Measurements from ENCODE around the gene PPM1L. TPM values are rescaled to one million over a fixed set of nuclear protein-coding genes. Genes with fewer than 3 reads are reported as not detected.

The PPM1L gene
- polyA plus RNA-seq, 10 donors: 6.8 to 13.2 (median 10.4) TPM

DNA sequence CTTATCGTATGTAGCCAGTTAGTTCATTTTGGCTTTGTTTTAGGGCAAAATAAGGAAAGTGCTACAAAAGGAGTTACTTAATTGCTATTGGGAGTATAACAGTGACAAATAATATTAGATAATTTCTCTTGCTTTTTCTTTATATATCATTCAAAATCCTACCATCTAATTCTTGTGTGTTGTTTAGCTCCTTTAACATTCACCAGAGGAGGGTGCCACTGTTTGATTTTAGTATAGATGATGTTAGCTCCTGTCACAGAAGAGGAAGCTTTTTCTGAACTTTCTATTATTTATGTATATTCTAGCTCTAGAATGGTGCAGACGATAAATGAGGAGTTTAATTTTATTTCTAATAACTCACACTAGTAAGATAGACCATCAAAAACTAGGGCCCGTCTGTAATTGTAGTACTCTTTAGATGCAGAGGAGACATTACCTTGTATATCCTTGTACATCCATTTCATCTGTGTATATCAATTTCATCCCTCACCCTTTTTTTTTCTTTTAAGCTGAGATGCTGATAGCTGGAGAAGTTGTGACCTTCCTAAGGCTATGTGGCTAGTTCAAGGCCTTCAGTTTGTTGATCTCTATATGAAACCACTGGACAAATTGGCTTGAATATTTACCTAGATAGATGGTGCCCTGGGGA, 3.0 kb downstream of the PPM1L start:
- DNase-seq: no peak

DNA sequence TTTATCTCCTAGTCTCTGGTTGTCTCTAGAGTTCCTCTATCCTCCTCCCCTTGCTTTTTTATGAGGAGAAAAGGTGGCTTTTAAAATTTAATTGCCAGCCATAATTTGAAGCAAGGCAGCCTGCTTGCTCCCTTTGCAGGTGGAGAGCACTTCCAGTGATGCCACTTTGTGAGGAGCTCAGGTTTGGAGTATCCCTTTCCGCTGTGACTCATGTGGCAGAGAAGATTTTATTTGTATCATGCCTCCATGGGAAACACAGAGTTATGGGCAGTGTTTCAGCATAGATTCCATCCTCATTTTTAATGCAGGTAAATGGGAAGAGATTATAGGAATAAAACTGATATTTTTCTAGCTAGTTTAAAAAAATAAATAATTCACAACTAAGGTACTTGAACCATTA, 7.0 kb downstream of the PPM1L start:
- no peak for DNase-seq

- DNase-seq: no peak
Measured at GRCh38 chr3:160765211-160765610, 9.2 kb downstream of the PPM1L start.

DNA sequence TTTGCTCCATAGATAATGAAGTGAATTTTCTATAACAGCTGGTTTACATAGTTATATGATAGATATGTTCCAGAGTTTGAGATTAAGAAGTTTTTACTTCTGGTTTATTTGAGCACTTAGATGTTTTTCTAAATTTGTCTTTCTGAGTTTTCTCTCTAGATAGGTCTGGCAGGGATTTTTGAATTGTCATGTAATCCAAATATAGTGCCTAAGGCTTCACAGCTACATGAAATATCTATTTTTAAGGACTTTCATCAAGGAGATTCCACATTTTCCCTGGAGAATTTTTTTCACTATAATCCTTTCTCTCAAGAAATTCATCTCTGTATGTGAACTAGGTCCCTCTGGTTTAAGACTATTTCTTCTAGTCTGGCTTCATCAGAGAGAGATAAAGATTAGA, 12.0 kb downstream of the PPM1L start:
- DNase-seq: no peak

DNA sequence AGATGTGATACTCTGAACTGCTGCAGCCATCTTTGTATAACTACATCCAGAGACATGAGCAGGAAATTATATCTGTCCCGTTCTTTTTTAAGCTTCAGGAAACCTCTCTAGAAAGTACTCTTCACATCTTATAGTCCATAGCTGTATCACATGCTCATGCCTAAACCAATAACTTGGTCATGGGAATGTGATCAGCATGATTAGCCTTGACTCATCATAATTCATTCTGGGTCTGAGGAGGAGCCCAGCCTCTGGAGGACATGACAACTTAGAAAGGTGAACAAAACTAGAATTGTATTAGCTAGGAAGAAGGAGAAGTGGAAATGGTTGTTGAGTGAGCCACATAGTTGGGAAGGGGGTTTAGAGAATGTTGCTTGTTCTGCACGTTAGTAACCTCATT, 12.9 kb downstream of the PPM1L start:
- DNase-seq: no peak

DNA sequence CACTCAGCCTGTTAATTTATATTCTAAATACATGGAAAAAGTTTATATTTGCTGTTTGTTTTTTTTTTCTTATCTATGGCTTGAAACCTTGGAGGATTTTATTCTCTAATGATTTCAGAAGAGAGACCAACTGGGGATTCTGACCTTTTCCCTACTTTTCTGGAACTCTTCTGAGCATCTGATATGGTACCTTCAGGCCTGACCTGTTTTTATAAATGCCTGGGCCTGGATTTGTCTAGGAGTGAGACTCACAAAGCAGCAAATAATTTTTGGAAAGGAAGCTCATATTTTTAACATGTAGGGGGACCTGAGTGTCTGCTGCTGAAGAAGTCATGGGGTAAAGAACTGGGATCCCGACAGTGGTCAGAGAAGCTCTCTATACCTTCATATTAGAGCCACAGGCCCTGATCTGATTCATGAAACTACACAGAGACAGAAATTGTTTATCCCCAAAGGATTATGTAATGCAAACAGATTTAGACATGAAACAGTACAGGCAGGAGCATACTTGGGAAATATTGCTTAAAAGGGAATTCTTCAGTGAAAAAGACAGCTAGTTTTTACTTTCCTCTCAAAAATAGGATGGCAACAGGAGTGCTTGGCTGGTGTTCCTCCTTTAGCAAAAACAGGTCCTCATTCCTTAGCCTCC, 15.9 kb downstream of the PPM1L start:
- DNase-seq: no peak

DNA sequence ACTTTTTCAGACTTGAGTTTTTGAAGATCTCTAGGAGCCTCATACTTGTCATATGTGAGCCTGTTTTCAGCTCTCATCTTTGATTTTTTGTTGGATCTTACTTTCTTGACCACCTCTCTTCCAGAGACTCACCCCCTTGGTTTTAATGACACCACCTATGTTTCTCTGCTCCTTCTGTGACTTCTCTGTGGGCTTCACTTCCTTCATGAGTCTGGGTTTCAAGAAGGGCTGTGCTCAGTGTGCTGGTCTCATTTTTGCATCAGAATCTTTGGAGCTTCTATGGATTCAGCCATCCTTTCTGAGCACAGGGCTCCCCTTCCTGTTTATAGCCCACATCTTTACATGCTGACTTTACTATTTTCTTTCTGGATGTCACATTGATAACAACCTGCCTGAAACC, 17.7 kb downstream of the PPM1L start:
- DNase-seq: no peak

DNA sequence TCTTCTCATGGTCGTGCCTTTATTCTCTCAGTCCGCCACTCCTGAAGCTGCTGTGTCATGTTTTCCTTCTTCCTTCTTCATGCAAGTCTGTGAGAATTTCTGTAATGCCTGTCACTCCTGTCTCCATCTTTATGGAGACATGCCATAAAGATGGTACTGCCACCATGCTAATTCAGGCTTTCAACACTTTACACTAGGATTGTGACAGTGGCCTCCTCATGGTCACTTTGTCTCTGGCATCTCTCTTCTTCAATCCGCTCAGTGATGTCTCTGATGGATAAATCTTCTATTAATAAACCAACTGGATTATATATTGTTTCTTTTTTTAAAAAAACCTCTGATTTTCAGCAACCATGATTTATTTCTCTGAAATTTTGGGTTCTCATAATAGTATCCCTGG, 18.1 kb downstream of the PPM1L start:
- no peak for DNase-seq

- DNase-seq: no peak
Measured at GRCh38 chr3:160778480-160778879, 22.4 kb downstream of the PPM1L start.

DNA sequence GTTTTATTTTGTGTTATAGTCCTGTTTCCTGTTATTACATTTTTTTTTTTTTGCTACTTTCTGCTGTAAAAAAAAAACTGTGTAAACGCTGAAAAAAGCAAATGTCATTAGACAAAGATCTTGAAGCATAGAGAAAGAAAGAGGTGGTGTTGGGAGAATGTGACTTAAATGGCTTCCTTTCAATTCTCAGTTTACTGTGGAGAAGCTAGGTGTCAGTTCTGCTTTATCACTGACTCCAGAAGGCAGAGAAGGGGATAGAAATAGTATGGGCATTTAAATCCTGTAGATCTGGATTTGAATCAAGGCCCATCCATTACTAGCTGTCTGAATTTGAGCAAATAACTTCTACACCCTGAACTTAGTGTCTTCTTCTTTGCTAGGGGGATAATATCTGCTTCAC, 23.0 kb downstream of the PPM1L start:
- no peak for DNase-seq

GRCh38 chr3:160780245-160780644, 24.2 kb downstream of the PPM1L start:
- DNase-seq: no peak

DNA sequence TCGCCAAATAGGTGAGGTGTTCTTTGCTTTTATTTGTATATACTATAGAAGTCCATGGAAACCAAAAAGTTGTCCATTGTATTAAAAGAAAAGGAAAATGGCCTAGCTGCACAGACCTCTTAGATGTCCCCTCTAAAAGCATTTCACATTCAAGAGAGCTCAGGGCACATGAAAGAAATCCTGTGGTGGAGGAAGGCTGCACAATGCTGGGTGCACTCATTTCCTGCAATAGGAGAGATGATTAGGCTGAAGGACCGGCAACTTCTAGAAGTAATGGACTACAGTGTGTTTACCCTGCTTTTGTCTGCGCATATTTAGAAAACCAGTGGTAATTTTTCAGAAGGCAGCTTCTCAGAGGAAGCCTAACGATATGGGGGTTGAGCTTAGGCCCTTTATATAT, 25.4 kb downstream of the PPM1L start:
- no peak for DNase-seq

DNA sequence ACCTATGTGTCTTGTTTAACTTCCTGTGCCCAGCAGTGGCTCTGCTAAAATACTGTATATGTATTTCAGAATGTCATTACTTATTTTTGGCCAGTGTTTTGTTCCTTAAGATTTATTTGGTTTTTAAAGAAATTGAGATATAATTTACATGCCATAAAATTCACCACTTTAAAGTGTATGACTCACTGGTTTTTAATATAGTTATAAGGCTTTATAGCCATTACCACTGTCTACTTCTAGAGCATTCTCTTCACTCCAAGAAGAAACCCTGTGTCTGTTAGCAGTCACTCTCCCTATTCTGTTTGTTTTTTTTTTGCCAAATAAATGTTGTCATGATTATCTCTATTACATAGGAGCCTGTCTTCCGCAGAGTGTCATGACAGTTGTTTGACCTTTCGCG, 25.8 kb downstream of the PPM1L start:
- no peak for DNase-seq

DNA sequence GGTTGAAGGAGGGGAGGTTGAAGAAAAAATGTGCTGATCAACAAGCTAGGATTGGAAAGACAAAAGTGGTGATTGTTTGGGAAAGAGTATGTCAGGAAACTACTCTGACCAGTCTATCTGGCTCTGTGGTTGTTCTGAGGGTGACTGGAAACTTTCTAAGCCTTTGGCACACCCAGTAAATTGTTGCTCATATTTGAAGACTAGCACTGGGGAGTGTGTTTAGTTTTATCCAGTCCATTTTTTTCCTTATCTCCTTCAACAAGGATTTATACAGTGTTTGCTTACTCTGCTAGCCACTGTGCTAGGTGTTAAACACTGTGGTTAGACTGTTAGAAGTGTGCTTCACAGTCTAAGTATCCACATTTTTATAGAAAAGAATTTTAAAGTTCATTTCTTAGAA, 28.8 kb downstream of the PPM1L start:
- no peak for DNase-seq

- no peak for DNase-seq
Measured at GRCh38 chr3:160790726-160791125, 34.7 kb downstream of the PPM1L start.

DNA sequence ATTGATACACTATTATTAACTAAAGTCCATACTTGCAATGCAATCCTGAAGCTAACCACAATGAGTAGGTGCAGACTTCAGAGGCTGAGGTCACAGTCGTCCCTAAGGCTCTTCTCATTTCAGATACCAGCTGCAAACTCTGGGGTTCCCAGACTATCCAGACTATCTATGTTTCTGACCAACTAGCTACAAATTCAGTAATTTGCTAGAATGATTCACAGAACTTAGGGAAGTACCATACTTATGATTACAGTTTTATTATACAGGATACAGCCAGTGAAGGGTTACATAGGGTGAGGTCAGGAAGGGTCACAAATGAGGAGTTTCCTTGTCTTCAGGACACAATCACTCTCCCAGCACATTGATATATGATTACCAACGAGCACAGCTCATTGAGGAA, 36.5 kb downstream of the PPM1L start:
- DNase-seq: no peak

DNA sequence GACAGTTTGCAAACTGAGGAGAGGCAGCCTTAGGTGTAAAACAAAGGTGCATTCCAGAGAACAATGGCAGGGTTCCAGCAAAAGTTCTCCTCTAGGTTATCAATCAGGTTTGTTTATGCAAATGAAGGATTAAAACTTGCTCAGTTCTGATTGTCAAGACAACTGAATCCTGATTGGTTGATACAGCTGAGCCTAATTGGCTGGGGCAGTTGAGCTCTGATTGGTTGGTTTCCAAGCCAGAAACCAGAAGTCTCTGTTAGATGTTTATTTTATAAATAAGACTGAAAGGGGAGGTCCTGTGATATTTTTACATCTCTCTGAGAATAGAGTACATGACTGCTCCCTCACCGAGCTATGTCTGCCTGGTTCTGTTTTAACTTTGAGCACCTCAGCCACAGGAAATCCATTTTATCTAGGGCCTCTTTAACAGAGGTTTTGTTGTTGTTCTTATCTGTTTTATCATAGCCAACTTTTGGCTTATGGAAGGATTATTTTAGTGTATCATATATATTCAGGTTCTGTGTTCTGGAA, 37.8 kb downstream of the PPM1L start:
- DNase-seq: no peak

- DNase-seq: no peak
Measured at GRCh38 chr3:160796089-160796812, 40.2 kb downstream of the PPM1L start.

DNA sequence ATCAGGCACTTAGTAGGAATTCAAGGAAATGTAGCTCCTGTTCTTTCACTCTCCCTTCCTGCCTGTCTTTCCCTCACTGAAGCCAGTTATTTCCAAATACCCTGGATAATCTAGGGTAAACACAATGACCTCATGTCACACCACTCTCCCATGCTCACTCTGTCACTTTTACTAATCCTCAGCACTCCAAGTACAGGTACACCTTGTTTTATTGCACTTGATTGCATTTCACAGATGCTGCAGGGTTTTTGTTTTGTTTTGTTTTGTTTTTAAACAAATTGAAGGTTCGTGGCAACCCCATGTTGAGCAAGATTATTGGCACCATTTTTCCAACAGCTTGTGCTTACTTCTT, 40.8 kb downstream of the PPM1L start:
- no peak for DNase-seq

GRCh38 chr3:160797356-160797755, 41.3 kb downstream of the PPM1L start:
- DNase-seq: no peak

DNA sequence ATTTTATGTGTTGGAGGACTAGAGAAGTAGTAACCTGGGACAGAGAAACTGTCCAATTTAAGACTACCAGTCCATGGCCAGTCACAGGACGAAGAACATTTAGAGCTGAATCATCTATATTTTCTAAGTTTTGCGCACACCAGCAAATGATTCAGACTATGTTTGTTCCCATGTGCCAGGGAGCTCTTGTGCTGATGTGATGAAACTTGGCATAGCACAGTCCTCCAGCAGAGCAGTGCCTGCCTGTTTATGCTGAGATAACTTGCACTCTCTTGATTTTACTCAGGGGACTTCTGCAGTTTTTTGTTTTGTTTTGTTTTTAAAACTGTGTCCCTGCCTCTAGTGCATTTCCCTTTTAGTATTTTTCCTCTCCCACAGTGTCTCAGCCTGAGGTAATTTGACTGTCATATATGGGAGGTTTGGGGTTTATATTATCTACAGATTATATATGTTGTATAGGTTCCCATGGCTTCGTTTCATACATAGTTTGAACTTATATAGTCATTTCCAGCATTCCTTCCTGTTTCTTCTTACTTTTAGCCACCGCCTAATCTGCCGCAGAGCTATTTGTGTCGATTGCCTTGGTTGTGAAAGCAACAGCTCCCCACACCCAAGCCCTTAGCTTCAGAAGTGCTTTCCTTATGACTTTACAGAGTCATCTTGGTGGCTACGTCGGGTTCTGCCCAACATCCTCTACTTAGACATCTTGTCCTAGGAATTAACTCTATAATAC, 45.5 kb downstream of the PPM1L start:
- DNase-seq: peak in 2 of 3 donors; percentile 24 to 29

DNA sequence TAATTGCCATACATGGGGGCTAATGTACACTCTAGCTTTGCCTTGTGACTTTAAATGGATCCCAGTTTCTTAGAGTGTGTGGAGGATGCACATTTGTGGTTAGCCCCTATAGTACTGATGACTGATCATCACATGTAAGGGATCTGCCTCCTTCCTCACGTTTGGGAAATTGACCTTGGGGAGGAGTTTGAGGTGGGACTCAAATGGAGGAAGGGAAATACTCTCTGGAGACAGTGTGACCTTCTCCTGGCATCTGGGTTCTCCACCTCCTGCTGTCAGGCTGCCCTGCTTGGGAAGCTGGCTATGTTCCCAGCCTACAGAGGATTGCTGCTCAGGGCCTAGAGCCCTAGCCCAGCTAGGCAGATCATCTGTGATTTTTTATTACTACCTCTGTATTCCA, 48.7 kb downstream of the PPM1L start:
- DNase-seq: peak; percentile 24 to 46 (median 42)
